HCT116 (cell line): ENCODE results near the gene EIF4G3. TPM values are rescaled to one million over a fixed set of nuclear protein-coding genes. Genes with fewer than 3 reads are reported as not detected.

Source experiments
- ATAC-seq: fragments of 200-7000 bp; cut with Tn5 transposase; 2 replicates; pipeline ENCODE4 v1.9.1; 2020; ENCODE audit warnings: mild to moderate bottlenecking, moderate library complexity
- BruUV-seq: library from RNA; stranded (reverse); fragments of 400-500 nt; replicated peaks from 2 replicates; lab custom pipeline; 2021; lab: Mats Ljungman, UMichigan
- CTCF ChIA-PET: fragments of 300-600 bp; sonication (Branson Sonifier 250); formaldehyde crosslinking; loops from one replicate; lab custom pipeline; 2021; ENCODE audit warnings: antibody characterized with exemption; lab: Charles Lee
- POLR2A ChIA-PET: fragments of 300-600, 350-600 bp; sonication (Branson Sonifier 250); formaldehyde crosslinking; loops from one replicate; lab custom pipeline; 2021; ENCODE audit warnings: antibody characterized with exemption; lab: Charles Lee
- RAD21 ChIA-PET, 2 experiments: fragments of 300-600 bp; sonication (Branson Sonifier 250); formaldehyde crosslinking; loops; one replicate each; lab custom pipeline; 2023; ENCODE audit warnings: low total read pairs in 2 of 2; ENCODE audit not compliant: uncharacterized antibody in 2 of 2, unreplicated experiment in 2 of 2, low non-redundant PET in 1 of 2; lab: Charles Lee
- DNase-seq: peaks from one replicate; pipeline ENCODE4 v3.0.0-alpha.2; 2010; ENCODE audit warnings: low read depth, low spot score
- H2AFZ ChIP-seq: fragments of 200-600 bp; shearing (Covaris generic), sonication (generic); 2 replicates; pipeline ENCODE4 v1.6.1; 2017; ENCODE audit warnings: low read depth, mixed run types, mixed read lengths, antibody characterized with exemption, low read length; ENCODE audit not compliant: poor library complexity, severe bottlenecking
- H3K27ac ChIP-seq: 2 replicates; pipeline ENCODE4 v1.5.1; 2012; ENCODE audit warnings: low read depth, low read length
- H3K27me3 ChIP-seq: fragments of 200-600 bp; sonication (generic); 2 replicates; pipeline ENCODE4 v1.6.1; 2016; ENCODE audit warnings: mixed run types, low read length, mixed read lengths; ENCODE audit not compliant: insufficient read depth
- H3K36me3 ChIP-seq, 2 experiments: fragments of 200-500 bp in 1 of 2; fragments of 200-600 bp in 1 of 2; sonication (Bioruptor generic) in 1 of 2; sonication (generic) in 1 of 2; 2 replicates each; pipeline versions ENCODE4 v1.5.1 to v1.6.1; 2014 to 2016; ENCODE audit warnings: low read length in 2 of 2, inconsistent platforms in 1 of 2, mixed read lengths in 1 of 2, mixed run types in 1 of 2; ENCODE audit not compliant: insufficient read depth in 2 of 2, control insufficient read depth in 1 of 2
- H3K4me1 ChIP-seq, 2 experiments: fragments of 200-600 bp in 1 of 2; sonication (generic) in 1 of 2; 2 replicates each; pipeline versions ENCODE4 v1.5.1 to v1.6.1; 2012 to 2017; ENCODE audit warnings: low read length in 2 of 2, inconsistent platforms in 1 of 2, mild to moderate bottlenecking in 1 of 2, mixed read lengths in 1 of 2, mixed run types in 1 of 2, moderate library complexity in 1 of 2; ENCODE audit not compliant: insufficient read depth in 2 of 2, control insufficient read depth in 1 of 2
- H3K4me2 ChIP-seq: fragments of 200-600 bp; sonication (generic); 2 replicates; pipeline ENCODE4 v1.6.1; 2017; ENCODE audit warnings: mixed run types, low read length, mixed read lengths
- H3K4me3 ChIP-seq, 2 experiments: fragments of 200-600 bp in 1 of 2; sonication (generic) in 1 of 2; replicated peaks in 1 of 2; 2 replicates each; pipeline ENCODE4 v1.5.1; 2011 to 2016; ENCODE audit warnings: low read length in 2 of 2, control low read depth in 1 of 2, low read depth in 1 of 2, mild to moderate bottlenecking in 1 of 2, mixed read lengths in 1 of 2, mixed run types in 1 of 2
- H3K79me2 ChIP-seq: fragments of 200-600 bp; sonication (generic); 2 replicates; pipeline ENCODE4 v1.6.1; 2017; ENCODE audit warnings: mild to moderate bottlenecking, mixed run types, low read length, moderate library complexity, mixed read lengths; ENCODE audit not compliant: insufficient read depth
- H3K9ac ChIP-seq: fragments of 200-600 bp; sonication (generic); 2 replicates; pipeline ENCODE4 v1.6.1; 2016; ENCODE audit warnings: low read length, mixed read lengths
- H3K9me2 ChIP-seq: fragments of 200-600 bp; sonication (generic), shearing (Covaris generic); 2 replicates; pipeline ENCODE4 v1.6.1; 2017; ENCODE audit warnings: mixed run types, mild to moderate bottlenecking, moderate library complexity; ENCODE audit not compliant: insufficient read depth
- H3K9me3 ChIP-seq, 2 experiments: fragments of 200-500 bp in 1 of 2; fragments of 200-600 bp in 1 of 2; sonication (Bioruptor generic) in 1 of 2; sonication (generic) in 1 of 2; 2 replicates each; pipeline ENCODE4 v1.6.1; 2014 to 2017; ENCODE audit warnings: low read length in 2 of 2, mixed read lengths in 2 of 2, inconsistent platforms in 1 of 2, low read depth in 1 of 2, mild to moderate bottlenecking in 1 of 2, mixed run types in 1 of 2, moderate library complexity in 1 of 2; ENCODE audit not compliant: control insufficient read depth in 1 of 2, insufficient read depth in 1 of 2
- H4K20me1 ChIP-seq: fragments of 200-600 bp; sonication (generic), shearing (Covaris generic); 2 replicates; pipeline ENCODE4 v1.6.1; 2017; ENCODE audit warnings: mixed run types, mild to moderate bottlenecking, moderate library complexity; ENCODE audit not compliant: insufficient read depth
- CBX3 ChIP-seq: IDR thresholded peaks from 2 replicates; pipeline ENCODE4 v1.6.1; 2012; ENCODE audit warnings: low read depth
- CEBPB ChIP-seq: IDR thresholded peaks from 2 replicates; pipeline ENCODE4 v1.6.1; 2012; ENCODE audit warnings: low read depth
- EGR1 ChIP-seq: IDR thresholded peaks from 2 replicates; pipeline ENCODE4 v1.6.1; 2012; ENCODE audit warnings: low read depth
- ELF1 ChIP-seq: IDR thresholded peaks from 2 replicates; pipeline ENCODE4 v1.6.1; 2012; ENCODE audit warnings: low read depth, borderline replicate concordance
- EZH2 ChIP-seq: fragments of 200-600 bp; sonication (generic); IDR thresholded peaks from 2 replicates; pipeline ENCODE4 v1.6.1; 2017; ENCODE audit warnings: antibody characterized with exemption, mixed run types
- FOSL1 ChIP-seq: IDR thresholded peaks from 2 replicates; pipeline ENCODE4 v1.6.1; 2012; ENCODE audit warnings: low read depth
- POLR2A ChIP-seq: IDR thresholded peaks from 2 replicates; pipeline ENCODE4 v1.7.0; 2011; ENCODE audit warnings: borderline replicate concordance; ENCODE audit not compliant: insufficient read depth, insufficient read length; ENCODE audit errors: extremely low read depth
- POLR2AphosphoS5 ChIP-seq: IDR thresholded peaks from 2 replicates; pipeline ENCODE4 v1.6.1; 2011; ENCODE audit warnings: mild to moderate bottlenecking, low read depth, low read length, moderate library complexity
- SP1 ChIP-seq: IDR thresholded peaks from 2 replicates; pipeline ENCODE4 v1.6.1; 2012; ENCODE audit warnings: low read depth
- TCF7L2 ChIP-seq: IDR thresholded peaks from 2 replicates; pipeline ENCODE4 v1.7.0; 2011; ENCODE audit warnings: borderline replicate concordance, inconsistent platforms; ENCODE audit not compliant: insufficient read depth, insufficient read length; ENCODE audit errors: extremely low read depth
- YY1 ChIP-seq: IDR thresholded peaks from 2 replicates; pipeline ENCODE4 v1.6.1; 2011; ENCODE audit warnings: low read length, low read depth, moderate library complexity, mild to moderate bottlenecking; ENCODE audit not compliant: insufficient replicate concordance; ENCODE audit errors: extremely low read depth
- ZFX ChIP-seq: fragments of 450-650 bp; IDR thresholded peaks from 2 replicates; pipeline ENCODE4 v1.6.1; 2017
- ZNF274 ChIP-seq: fragments of 200-500 bp; sonication (Bioruptor generic); IDR thresholded peaks from 2 replicates; pipeline ENCODE4 v1.6.1; 2014; ENCODE audit warnings: mild to moderate bottlenecking, low read depth, low read length, inconsistent platforms
- intact Hi-C: fragments of 100-400 bp; cut with micrococcal nuclease; formaldehyde crosslinking; loops from 2 replicates; pipeline ENCODE4 v1.10.0; 2022
- total RNA-seq: library from RNA; stranded (reverse); gene quantifications from one replicate; pipeline ENCODE4 v1.2.1, GENCODE V29; 2021; ENCODE audit not compliant: unreplicated experiment
- TF ChIP-seq, protein P1 (sequence below): IDR thresholded peaks from 2 replicates; pipeline ENCODE4 v1.6.1; 2011; ENCODE audit warnings: mild to moderate bottlenecking, low read length, moderate library complexity; ENCODE audit not compliant: insufficient replicate concordance; ENCODE audit errors: extremely low read depth
- TF ChIP-seq, protein P2 (sequence below): IDR thresholded peaks from 2 replicates; pipeline ENCODE4 v1.6.1; 2012; ENCODE audit warnings: low read depth
- TF ChIP-seq, protein P3 (sequence below): IDR thresholded peaks from 2 replicates; pipeline ENCODE4 v1.6.1; 2012

EIF4G3 gene
- total RNA-seq, 1 experiment from 2014 or later = 40.1 TPM

DNA sequence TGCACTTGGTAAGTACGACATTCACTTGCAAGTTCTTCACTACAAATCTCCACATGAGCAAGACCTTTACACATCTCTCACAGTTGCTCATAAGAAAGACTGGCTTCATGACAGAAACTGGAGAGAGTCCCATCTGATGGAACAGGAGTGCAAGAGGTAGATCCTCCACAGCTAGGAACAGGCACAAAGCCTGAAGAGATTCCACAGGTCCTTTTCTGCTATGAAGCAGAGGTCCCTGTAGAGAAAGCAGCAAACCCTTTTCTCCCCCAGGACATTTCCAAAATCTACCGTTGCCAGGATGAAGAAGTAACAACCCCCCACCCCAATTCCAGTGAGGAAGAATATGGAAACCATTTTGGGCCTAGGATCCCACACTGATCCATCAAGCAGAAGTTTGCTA, 47.3 kb downstream of the EIF4G3 start:
- H3K9ac ChIP-seq = no peak overlapping the region
- no peaks in the 10 kb centered on the region for H3K36me3 ChIP-seq
- H4K20me1 ChIP-seq = no peaks in the 10 kb centered on the region
- POLR2A ChIA-PET = no interaction called here
- H3K9me3 ChIP-seq = no peaks in the 10 kb centered on the region
- CTCF ChIA-PET = no interaction called here
- no peak overlapping the region for H3K4me2 ChIP-seq
- DNase-seq = no peak
- no TSS peak for BruUV-seq
- ATAC-seq = no peak
- no peak overlapping the region for H2AFZ ChIP-seq
- no peak for TF ChIP-seq ZNF274
- no peak for TF ChIP-seq ELF1
- no peak for TF ChIP-seq SP1
- no peak for TF ChIP-seq YY1
- no peak for TF ChIP-seq EZH2
- no peak overlapping the region for H3K4me3 ChIP-seq
- H3K27me3 ChIP-seq = no peaks in the 10 kb centered on the region
- H3K4me1 ChIP-seq = peaks cover 6% of the 10 kb centered on the region in 2 experiments; a peak in 3 of 4 replicates
- H3K27ac ChIP-seq = no peak overlapping the region
- RAD21 ChIA-PET = no interaction called here
- intact Hi-C loops = no loop called here
- H3K79me2 ChIP-seq = no peaks in the 10 kb centered on the region
- H3K9me2 ChIP-seq = no peaks in the 10 kb centered on the region

DNA sequence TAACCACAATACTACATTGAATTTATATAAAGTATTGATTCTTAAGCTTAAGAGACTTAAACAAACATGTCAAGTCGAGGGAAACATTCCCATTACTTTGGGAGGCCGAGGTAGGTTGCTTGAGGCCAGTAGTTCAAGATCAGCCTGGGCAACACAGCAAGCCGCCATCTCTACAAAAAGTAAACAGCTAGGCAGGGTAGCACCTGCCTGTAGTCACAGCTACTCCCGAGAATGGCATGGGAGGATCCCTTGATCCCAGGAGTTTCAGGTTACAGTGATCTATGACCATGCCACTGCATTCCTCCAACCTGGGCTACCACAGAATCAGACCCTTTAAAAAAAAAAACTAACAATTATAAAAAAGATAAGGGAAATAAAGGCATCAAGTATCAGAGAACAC, 50.4 kb downstream of the EIF4G3 start:
- Histone ChIP-seq H2AFZ (no peak overlapping the region), H3K9me3 (no peaks in the 10 kb centered on the region), H3K9ac (no peak overlapping the region), H3K79me2 (no peaks in the 10 kb centered on the region), H4K20me1 (no peaks in the 10 kb centered on the region), H3K4me3 (no peak overlapping the region), H3K36me3 (no peaks in the 10 kb centered on the region), H3K4me1 (peaks cover 6% of the 10 kb centered on the region in 2 experiments; a peak in 3 of 4 replicates), H3K27me3 (no peaks in the 10 kb centered on the region), H3K27ac (no peak overlapping the region), H3K9me2 (no peaks in the 10 kb centered on the region), H3K4me2 (peak overlapping the region; percentile 27; the same call in 1 of the 2 replicates)
- no TSS peak for BruUV-seq
- ChIA-PET CTCF (no interaction called here), POLR2A (no interaction called here), RAD21 (no interaction called here)
- DNase-seq = no peak
- intact Hi-C loops = no loop called here
- ATAC-seq = peak; percentile 57; the same call in 1 of the 2 replicates
- TF ChIP-seq SP1 = no peak
- TF ChIP-seq, protein P1, sequence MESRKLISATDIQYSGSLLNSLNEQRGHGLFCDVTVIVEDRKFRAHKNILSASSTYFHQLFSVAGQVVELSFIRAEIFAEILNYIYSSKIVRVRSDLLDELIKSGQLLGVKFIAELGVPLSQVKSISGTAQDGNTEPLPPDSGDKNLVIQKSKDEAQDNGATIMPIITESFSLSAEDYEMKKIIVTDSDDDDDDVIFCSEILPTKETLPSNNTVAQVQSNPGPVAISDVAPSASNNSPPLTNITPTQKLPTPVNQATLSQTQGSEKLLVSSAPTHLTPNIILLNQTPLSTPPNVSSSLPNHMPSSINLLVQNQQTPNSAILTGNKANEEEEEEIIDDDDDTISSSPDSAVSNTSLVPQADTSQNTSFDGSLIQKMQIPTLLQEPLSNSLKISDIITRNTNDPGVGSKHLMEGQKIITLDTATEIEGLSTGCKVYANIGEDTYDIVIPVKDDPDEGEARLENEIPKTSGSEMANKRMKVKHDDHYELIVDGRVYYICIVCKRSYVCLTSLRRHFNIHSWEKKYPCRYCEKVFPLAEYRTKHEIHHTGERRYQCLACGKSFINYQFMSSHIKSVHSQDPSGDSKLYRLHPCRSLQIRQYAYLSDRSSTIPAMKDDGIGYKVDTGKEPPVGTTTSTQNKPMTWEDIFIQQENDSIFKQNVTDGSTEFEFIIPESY = no peak
- no peak for TF ChIP-seq FOSL1
- no peak for TF ChIP-seq ZFX
- TF ChIP-seq YY1 = no peak
- TF ChIP-seq, protein P2, sequence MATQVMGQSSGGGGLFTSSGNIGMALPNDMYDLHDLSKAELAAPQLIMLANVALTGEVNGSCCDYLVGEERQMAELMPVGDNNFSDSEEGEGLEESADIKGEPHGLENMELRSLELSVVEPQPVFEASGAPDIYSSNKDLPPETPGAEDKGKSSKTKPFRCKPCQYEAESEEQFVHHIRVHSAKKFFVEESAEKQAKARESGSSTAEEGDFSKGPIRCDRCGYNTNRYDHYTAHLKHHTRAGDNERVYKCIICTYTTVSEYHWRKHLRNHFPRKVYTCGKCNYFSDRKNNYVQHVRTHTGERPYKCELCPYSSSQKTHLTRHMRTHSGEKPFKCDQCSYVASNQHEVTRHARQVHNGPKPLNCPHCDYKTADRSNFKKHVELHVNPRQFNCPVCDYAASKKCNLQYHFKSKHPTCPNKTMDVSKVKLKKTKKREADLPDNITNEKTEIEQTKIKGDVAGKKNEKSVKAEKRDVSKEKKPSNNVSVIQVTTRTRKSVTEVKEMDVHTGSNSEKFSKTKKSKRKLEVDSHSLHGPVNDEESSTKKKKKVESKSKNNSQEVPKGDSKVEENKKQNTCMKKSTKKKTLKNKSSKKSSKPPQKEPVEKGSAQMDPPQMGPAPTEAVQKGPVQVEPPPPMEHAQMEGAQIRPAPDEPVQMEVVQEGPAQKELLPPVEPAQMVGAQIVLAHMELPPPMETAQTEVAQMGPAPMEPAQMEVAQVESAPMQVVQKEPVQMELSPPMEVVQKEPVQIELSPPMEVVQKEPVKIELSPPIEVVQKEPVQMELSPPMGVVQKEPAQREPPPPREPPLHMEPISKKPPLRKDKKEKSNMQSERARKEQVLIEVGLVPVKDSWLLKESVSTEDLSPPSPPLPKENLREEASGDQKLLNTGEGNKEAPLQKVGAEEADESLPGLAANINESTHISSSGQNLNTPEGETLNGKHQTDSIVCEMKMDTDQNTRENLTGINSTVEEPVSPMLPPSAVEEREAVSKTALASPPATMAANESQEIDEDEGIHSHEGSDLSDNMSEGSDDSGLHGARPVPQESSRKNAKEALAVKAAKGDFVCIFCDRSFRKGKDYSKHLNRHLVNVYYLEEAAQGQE = no peak
- TF ChIP-seq TCF7L2 = no peak
- no peak for TF ChIP-seq ELF1
- TF ChIP-seq EZH2 = no peak
- TF ChIP-seq CEBPB = no peak
- TF ChIP-seq POLR2AphosphoS5 = no peak
- TF ChIP-seq EGR1 = no peak
- TF ChIP-seq, protein P3, sequence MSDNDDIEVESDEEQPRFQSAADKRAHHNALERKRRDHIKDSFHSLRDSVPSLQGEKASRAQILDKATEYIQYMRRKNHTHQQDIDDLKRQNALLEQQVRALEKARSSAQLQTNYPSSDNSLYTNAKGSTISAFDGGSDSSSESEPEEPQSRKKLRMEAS = no peak
- TF ChIP-seq POLR2A = no peak
- TF ChIP-seq CBX3 = no peak
